ENCODE measurements around the gene SULT1A2.
"Not testable (repeated sequence)": the region's sequence is repeated elsewhere in the genome, so short reads cannot be mapped to it uniquely, and the experiment has no call there.

Gene SULT1A2

DNA sequence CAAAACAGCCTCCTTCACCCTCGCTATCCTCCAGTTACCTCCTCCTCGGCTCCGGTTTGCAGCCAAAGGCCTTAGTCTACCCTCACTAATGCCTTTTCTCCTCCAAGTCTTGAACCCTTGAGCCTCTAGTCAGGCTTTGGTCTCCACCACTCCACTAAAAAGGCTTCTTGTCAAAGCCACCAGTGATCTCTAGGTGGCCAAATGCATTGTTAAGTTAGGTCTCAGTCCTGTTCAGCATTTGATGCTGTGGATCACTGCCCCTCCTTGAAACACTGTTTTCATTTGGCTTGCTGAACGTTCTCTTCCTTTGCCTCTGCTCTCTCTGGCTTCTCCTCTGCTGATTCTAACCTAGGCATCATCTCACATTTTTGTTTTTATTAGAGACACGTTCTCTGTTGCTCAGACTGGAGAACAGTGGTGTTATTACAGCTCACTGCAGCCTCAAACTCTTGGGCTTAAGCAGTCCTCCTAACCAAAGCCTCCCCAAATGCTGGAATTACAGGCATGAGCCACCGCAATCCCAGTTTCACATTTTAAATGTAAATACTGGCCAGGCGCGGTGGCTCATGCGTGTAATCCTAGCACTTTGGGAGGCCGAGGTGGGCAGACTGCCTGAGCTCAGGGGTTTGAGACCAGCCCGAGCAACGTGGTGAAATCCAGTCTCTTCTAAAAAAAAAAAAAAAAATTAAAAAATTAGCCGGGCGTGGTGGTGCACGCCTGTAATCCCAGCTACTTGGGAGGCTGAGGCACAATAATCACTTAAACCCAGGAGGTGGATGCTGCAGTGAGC lies 42.0 kb downstream of the SULT1A2 start:
- no peak for DNase-seq

DNA sequence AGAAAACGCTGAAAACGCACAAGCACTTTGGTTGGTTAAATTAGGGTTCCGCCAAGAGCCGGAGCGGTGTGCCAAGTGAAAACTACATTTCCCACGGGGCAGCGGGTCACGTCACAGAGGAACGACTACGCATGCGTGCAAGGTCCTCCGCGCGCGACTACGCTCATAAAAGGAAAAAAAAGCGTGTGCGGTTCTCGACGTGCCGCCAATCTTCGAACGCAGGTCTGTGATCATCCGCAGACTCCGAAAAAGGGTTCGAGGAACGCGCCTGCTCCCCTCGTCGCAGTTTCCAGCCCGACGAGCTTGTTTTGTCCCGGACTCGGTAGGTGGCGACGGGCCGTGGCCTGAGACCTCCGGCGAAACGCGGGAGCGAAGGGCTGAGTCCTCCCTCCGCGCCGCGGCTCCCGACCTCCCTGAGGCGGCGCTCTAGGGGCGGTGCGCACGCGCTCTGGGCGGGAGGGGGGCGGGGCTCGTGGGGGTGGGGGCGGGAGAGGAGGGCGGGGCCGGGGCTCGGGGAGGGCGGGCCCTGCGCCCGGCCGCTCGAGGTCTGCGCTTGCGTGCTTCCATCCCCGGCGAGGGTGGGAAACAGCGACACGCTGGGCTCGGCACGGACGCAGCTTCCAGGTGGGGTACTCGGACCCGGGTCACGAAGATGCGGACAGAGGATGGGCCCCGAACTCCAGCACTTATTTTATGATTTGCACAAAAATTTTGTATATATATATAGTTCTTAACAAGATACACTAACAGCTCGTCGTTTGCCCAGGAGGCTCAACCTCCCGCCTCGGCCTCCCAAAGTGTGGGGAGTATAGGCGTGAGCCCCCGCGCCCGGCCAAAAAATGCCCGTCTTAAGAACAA lies 42.8 kb downstream of the SULT1A2 start, which contains the start of gene SGF29:
SGF29 (plus strand) TSS at position 145 of the 858 bp plus-strand sequence. CDS start 27,150 bp downstream, outside the sequence.
- DNase-seq: peak; percentile 88

DNA sequence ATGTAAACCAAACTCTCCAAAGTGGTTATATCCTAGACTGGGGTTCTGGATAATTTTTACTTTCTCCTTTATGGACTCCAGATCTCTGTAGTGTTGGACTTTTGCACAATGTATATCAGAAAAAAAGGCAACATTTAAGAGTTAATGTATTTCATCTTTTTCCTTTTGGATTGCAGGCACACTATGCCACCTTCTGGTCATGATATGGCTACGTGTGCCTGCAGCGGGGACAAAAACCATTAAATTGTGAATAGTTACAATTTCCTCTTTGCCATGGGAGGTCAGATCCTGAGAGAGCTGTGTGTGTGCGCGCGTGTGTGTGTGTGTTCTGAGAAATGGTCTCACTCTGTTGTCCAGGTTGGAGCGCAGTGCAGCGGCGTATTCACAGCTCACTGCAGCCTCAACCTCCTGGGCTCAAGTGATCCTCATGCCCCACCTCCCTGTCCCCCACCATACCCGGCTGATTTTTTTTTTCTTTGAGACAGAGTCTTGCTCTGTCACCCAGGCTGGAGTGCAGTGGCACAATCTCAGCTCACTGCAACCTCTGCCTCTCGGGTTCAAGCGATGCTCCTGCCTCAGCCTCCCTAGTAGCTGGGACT lies 47.5 kb downstream of the SULT1A2 start:
- DNase-seq: no peak

DNA sequence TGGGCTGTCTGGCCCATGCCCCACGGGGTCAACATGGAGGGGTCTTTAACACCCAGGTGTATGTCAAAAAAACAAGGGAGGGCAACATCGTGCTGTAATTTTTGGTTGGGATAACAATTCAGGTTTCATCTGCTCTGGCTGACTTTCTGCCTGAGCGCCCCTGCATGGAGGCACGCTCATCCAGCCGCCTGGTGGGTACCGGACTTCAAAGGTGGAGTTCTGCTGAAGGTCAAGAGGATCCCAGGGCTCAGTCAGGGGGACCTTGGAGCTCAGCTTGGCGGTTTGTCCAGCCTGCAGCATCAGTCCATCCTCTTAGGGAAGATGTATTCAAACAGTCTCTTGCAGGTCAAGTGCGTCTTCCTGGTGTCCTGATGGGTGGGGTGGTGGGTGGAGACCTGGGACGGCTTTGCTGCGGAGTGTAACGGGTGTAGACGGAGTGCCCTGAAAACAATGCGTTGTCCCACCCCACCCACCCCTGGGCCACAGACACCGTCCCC lies 48.5 kb downstream of the SULT1A2 start:
- DNase-seq: no peak

DNA sequence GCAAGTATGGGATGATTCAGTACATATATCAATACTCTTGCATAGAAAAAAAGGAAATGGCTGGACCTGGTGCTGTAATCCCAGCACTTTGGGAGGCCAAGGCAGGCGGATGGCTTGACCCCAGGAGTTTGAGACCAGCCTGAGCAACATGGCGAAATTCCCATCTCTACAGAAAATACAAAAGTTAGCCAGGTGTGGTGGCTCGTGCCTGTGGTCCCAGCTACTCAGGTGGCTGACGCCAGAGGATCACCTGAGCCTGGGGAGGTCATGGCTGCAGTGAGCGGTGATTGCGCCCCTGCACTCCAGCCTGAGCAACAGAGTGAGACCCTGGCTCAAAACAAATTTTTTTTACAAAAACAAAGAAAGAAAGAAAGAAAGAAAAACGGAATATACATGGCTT lies 50.2 kb downstream of the SULT1A2 start:
- DNase-seq: no peak

DNA sequence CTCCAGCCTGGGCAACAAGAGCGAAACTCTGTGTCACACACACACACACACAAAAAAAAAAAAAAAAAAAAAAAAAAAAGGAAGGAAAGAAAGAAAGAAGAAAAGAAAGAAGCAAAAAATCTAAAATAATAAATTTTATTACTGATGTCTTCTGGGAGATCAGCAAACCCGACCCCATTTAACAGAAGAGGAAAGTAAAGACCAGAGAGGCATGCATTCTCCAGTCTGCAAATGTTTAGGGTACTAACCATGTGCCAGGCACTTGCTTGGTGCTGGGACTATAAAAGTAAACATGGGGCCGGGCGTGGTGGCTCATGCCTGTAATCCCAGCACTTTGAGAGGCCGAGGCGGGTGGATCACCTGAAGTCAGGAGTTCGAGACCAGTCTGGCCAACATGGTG lies 50.9 kb downstream of the SULT1A2 start:
- not testable (repeated sequence) for DNase-seq

DNA sequence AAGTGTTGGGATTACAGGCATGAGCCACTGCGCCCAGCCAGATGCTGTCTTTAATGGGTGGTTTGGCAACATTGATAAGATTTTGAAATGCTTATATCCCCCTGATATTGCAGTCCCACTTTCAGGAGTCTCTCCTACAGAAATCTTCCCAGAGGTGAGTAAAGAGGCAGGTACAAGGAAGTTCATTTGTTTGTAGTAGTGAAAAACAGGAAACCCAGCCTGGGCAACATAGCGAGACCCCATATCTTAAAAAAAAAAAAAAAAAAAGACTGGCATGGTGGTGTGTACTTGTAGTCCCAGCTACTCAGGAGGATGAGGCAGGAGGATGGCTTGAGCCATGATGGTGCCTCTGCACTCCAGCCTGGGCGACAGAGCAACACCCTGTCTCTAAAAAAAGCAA lies 51.9 kb downstream of the SULT1A2 start:
- no peak for DNase-seq

DNA sequence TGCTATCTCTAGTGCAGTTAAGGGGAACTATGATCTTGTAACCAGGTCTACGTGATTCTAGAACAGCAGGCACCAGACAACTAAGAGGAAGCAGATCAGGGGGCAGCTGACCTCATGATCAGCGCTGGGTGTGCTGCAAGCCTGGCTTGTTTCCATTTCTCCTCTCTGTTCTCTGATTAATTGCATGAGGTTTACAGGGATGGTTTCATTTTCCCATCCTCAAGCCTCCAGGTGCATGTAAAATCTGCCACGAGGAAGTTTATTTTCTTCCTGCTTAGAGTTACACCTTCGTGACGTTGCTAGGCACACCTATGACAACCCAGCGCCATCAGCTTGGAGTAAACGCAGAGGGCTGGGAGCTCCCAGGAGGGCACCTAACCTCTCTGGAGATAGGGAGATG lies 53.8 kb downstream of the SULT1A2 start:
- DNase-seq: no peak

DNA sequence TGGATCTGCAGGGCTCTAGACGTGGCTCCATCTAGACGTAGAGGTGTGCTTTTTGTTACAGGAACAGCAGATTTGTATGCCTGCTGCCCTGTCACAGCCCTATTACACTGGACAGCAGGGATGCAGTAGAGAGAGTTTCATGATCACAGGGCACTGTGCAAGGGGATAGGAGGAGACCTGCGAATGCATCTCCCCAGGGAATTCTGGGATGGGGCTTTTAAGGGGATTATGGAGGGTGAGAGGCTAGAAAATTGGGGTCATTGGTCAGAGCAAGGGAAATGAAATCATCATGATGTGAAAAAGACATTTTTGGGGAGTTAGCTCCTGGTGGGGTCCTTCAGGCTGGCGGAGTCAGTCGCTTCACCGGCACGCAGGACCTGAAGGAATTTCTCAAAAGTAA lies 54.2 kb downstream of the SULT1A2 start:
- no peak for DNase-seq

All from T-helper 9 cell (primary cell).